ENCODE measurements around the gene SLC38A10.

- TF ChIP-seq CTCF (IDR thresholded peaks at IDR 0.05) (no peak), POLR2AphosphoS5 (IDR thresholded peaks at IDR 0.05; ENCODE audit: insufficient read depth in 1 of 2, low read depth in 1 of 2) (no peak)
Observed at GRCh38 chr17:81277946-81278693, 17.0 kb downstream of the SLC38A10 start.
